GM19025 (cell line): Measurements from ENCODE around the gene EXD2.
"Not testable (repeated sequence)": the region's sequence is repeated elsewhere in the genome, so short reads cannot be mapped to it uniquely, and the experiment has no call there.

Experiments used
- ATAC-seq: cut with Tn5 transposase; IDR thresholded peaks from one replicate; pipeline ENCODE4 v1.9.1; 2021; ENCODE audit warnings: mild to moderate bottlenecking, low read depth, moderate library complexity; ENCODE audit not compliant: unreplicated experiment

The EXD2 gene

DNA sequence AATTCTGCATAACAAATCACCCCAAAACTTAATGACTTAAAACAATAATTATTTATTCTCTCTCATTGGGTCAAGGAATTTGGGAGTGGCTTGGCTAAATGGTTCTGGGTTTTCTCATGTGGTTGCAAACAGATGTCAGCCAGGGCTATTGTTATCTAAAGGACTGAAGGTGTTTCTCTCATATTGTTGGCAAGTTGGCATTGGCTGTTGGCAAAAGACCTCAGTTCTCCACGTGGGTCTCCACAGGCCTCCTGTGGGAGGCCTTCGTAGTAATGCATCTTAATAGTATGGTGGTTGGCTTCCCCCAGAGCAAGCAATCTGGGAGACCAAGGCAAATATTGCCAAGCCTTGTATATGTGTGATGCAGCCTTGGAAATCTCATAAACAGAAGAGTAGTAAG, 83.0 kb downstream of the EXD2 start:
- no peak for ATAC-seq

DNA sequence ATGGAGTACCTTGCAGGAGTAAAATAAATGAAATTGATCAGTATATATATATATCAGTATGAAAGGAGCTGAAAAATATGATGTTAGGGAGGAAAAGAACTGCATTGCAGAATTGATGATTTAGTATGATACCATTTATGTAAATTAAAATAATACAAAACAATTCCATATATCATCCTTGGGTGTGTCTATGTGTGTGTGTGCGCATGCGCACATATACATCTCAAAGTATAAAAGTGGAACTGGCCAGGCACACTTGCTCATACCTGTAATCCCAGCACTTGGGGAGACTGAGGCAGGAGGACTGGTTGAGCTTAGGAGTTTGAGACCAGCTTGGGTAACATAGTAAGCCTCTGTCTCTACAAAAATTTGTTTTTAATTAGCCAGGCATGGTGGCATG, 84.0 kb downstream of the EXD2 start:
- ATAC-seq, result no peak

GRCh38 chr14:69277356-69277755, 86.1 kb downstream of the EXD2 start:
- ATAC-seq, result not testable (repeated sequence)

DNA sequence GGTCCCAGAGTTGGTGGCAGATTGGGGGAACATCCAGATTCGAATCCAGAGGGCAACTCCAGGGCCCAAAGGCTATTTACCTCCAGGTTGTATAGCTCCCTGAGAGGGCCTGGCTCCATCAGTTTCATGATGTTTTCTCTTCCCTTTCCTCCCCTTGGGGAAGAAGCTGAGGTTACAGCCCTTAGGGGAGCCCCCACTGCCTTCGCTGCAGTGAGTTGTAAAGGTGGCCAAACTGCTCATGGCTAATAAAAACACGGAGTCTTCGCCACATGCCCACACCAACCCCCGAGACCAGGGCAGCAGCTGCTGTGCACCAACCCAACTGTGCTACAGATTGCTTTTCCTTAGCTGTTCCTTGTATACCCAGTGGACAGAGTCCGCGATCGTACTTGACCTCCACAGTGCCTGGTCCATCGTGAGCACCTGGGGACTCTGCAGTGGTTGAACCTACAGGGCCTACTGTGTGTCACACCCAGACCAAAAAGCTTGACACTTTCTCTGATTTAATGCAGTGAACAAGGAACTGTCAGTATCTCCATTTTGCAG, 89.5 kb downstream of the EXD2 start:
- no peak for ATAC-seq

DNA sequence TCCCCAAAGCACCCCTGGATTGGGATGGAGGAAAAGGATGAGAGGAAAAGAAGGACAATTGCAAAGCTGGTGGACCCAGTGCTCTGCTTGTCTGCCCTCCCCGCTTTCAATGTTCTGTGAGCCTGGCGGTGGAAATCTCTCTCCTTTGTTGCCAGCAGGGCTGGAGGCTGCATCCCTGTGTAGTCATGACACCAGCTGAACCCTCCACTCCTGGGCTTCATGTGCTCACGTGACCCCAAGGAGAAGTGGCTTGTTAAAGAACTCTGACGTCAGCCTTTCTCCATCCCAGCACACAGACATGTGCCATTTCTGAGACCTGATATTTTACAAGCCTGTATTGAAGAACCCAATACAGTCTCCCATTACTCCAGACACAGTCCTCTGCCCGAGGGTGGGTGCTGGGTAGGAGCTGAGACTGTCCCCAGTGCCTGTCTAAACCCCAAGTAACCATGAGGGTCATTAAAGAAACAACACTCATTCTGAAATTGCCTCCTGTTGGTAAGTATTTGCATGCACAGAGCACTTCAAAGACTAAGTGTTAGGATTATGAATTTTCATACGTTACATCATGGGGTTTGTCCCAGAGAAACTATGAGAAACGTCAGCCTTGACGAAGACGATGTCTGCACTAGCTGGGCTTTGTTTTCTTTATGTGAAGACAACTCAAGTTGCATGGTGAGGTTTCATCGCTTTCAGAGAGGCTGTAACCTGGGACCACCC, 90.3 kb downstream of the EXD2 start:
- ATAC-seq, result peak; percentile 61

DNA sequence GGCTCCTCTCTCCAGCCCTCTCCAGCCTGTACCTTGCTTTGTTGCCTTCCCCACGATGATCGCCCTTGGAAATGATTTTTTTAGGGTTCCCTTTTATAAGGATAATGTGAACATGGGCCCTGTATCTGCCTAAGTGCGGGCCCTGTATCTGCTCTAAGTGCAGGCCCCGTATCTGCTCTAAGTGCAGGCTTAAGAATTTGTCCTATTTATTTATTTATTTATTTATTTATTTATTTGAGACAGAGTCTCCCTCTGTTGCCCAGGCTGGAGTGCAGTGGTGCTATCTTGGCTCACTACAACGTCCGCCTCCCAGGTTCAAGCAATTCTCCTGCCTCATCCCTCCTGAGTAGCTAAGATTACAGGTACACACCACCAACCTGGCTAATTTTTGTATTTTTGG, 91.2 kb downstream of the EXD2 start:
- no peak for ATAC-seq

DNA sequence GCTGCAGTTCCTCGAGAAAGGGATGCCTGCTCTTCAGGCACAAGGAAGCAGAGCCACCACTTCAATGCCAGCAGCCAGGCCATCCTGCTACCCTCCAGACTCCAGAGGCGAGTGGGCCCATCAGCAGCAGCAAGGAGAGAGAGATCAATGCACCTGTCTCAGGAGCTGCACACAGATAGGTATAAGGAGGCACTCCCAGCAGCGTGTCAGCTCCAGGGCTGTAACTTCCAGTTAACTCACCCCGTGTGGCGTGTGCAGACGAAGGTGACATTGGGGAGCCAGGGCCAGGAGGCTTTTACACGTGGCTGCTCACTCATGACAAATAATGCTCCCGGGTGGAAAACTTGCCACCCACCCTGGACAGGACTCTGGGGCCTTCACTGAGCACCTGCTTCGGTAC, 92.9 kb downstream of the EXD2 start:
- no peak for ATAC-seq

DNA sequence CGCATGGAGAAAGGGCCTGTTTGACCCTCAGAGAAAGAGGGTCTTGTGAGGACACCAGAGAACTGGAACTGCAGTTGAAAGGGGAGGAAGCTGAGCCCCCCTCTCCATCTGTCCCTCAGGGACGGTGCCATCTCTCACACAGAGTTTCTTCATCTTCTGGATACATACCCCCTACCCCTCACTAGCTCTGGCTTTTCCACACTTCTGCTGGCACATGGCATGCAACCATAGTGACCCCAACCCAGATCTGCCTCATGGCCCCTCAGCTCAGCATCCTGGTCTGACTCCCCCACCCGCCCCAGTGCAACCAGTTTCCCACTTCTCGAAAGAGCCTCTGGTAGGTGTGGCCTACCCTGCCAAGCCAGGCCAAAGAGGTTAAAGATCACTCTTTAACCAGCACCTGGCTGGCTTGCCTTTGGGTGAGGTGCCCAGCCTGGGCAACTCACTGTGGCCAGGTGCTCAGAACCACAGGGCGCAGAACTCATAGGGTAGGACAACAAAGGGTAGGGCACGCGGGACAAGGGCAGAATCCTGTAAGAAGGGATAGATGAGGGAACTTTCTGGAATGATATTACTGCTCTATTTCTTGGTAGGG, 94.5 kb downstream of the EXD2 start:
- no peak for ATAC-seq

DNA sequence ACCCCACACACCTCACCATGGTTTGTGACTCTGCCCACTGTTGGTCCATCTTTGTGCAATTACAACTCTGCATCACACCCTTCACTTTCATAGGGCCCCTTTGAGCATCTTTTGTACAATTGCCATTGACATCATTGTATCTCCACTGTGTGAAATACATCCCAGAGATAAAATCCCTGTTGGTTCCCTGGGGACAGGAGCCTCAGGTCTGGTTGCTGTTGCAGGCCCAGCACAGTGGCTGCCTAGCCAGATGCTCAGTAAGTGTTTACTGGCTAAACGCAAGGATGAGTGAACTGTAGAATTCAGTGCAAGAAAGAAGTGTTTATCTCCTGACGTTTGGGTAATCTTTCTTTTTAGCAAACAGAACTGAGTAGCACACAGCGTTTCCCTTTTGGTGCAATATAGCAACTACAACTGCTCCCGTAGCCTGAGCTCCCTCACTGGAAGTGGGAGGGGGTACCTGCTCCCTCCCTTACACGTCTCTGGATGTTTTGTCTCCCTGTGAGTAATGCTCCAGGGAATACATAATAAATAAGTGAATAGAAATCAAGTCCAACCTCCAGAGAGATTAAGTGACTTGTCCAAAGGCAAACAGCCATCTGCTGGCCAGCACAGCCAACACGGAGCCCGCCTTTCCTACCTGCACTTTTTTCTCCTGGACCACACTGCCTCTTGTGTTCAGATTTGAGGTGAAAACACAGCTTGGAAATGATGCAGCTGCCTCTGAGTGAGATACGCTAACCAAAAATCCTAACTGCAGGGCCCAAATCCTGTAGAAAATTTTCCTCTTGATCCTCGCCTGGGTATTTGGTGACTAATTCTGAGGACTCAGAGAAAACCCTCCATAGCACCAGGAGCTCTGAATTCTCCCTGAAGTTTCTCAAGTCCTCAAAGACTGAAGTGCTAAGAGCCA, 96.1 kb downstream of the EXD2 start:
- no peak for ATAC-seq

- no peak for ATAC-seq
These were observed 96.9 kb downstream of the EXD2 start for GRCh38 chr14:69288011-69288771.

- ATAC-seq, result no peak
These were observed 97.8 kb downstream of the EXD2 start for GRCh38 chr14:69288956-69289705.

DNA sequence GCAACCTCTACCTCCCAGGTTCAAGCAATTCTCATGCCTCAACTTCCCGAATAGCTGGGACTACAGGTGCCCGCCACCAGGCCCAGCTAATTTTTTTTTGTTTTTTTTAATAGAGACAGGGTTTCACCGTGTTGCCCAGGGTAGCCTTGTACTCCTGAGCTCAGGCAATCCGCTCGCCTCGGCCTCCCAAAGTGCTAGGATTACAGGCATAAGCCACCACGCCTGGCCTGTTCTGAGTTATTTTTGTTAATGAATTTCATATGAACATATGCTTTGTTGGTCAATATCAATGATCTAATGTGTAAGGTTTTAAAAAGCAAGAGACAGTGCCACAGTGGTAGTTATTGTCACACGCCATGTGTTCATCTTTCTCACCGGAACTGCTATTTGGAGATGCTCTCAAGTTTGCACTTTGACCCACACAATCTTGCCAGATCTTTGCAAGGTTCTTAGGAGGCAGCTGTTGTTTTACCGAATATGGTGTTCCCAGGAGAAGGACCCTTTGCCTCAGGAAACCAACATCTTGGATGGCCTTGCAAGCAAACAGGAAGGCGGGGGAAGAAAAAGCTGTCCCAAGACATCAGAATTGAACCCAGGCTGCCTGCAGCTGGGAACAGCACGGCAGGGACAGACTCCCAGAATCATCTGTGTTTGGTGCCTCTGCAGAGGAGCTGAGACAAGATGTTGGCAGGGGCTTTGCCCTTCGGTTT, 98.7 kb downstream of the EXD2 start:
- ATAC-seq, result no peak

DNA sequence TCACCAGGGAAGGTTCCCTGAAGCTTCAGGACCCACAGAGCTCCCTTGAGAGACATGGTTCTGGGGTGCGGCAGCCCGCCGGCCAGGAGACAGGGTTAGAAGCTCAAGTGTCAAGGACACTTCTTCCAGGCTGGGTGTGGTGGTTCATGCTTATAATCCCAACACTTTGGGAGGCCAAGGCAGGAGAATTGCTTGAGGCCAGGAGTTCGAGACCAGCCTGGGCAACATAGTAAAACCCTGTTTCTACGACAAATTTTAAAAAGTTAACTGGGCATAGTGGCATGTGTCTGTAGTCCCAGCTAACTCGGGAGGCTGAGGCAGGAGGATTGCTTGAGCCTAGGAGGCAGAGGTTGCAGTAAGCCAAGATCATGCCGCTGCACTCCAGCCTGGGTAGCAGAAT, 99.6 kb downstream of the EXD2 start:
- ATAC-seq, result not testable (repeated sequence)

GRCh38 chr14:69291396-69291795, 100.1 kb downstream of the EXD2 start:
- ATAC-seq, result no peak

GRCh38 chr14:69291891-69292561, 100.7 kb downstream of the EXD2 start:
- no peak for ATAC-seq
